Measurements from ENCODE around the gene CYRIA.

Gene CYRIA

DNA sequence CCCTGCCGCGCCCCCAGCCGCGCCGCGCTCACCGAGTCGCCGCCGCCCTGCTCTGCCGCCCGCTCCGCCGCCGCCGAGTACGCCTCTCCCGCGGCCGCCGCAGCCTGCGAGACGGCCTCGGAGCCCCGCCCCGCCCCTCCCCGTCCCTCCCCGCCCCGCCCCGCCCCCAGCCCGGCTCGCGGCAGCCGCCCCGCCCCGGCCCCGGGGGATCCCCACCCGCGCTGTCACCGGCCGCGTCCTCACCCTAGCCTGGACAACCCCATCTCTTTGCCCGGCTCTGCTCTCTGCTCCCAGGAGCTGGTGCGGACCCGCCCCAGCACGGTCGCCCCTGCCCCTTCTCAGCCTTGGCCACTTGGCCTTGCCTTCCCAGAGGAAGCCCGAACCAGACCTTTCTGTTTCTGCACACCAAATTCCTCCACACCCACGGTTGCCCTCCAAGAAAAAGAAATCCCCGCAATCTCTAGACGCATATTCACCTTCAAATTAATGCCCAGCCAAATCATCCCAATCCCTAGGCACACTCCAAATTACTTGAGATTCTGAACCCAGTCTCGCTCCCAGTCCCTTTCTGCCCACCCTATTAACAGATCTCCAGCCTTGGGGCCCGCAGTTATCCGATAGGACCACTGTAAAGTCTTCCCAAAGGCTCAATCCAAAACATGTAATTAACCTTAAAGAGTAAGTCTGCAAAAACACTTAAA is at the start of gene CYRIA:
Gene CYRIA, minus strand, starts transcription at position 87 of the 701 bp plus-strand sequence. CDS start 77,715 bp downstream, outside the sequence.
- no peak for DNase-seq

DNA sequence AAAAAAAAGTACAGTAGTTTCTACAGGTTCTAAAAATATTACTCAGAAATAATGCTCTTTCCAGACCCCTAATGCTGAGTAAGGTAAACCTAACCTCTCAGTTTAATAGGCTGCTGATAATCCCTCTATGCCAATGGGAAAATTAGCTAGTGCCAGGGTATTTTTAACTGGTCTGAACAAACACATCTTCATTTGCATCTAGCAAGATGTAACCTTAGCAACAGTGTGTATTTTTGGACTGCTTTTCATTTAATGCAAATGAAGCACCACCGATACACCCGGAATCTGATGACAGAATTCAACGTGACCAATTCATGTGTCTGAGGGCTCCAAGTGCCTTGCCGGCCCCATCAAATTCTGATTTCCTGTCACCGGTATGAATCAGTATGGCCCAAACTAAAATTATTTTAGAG is 47.4 kb upstream of the CYRIA start:
- no peak for DNase-seq

- DNase-seq, result no peak
These were observed 44.1 kb upstream of the CYRIA start for GRCh38 chr2:16709769-16710168.

DNA sequence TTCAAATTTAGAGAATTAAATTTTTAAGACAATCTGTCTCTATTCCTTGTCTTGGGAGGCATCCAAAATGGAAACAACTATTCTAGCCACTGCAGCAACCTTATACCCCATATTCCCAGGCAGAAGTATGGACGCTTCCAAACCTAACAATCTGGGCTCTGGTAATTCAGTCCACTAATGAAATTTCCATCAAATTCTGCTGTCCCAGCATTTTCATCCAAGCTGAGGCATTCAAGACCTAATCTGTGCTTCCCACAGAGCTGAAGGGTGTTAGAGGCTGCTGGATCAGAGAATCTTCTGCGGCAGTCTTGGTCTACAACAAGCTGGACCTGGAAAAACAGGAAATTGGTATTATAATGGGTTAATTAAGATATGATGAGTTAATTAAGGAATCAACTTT is 42.5 kb upstream of the CYRIA start:
- no peak for DNase-seq

DNA sequence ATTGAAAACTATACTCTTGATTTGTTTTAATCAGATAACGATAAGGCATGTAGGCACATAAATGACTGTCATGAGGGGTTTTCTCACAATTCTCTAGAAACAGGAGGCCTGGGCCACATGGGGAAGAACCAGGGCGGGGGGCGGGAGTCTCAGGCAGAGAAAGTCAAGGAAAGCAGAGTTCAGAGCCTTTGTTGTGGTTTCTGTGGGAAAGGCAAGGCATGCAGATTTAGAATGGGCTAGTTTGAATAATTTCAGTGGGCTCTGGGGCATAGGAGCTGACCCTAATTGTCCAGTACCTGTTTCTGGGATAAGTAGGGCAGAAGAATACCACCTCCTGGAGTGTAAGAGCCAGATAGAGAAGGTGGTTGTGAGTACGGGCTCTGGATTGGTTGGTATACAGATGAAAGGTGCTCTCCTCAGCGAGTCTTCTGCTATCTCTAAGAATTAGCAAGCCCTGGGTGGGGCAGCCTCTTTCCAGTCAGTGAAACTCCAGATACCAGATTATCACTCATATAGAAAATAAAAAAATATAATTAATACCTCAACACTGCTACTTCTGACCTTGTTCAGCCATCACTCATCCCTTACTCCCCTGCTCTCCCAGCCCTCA is 41.5 kb upstream of the CYRIA start:
- DNase-seq, result no peak

DNA sequence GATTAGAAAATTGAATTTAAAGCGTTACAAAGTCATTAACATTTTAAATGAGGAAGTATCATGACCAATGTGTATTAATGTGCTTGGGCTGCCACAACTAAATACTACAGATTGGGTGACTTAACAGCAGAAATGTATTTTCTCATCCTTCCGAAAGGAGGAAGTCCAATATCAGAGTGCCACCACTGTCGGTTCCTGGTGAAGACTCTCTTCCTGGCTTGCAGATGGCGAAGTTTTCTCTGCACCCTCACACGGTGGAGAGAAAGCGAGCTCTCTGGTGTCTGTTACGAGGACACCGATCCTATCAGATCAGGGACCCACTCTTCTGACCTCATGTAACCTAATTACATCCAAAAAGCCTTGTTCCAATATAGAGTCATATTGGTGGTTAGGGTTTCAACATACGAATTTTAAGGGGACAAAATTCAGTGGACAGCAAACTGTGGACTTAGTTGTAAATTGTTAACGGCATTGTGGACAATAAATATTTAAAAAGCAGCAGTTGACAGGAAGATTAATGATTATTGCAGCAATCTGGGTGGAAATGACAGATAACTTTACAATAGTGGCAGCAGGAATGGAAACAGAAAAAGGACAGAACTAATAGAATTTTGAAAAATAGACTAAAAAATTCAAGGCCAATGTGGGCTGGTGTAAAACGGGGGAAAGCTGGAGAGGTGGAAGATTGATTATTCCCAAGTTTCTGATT is 35.1 kb upstream of the CYRIA start:
- no peak for DNase-seq

DNA sequence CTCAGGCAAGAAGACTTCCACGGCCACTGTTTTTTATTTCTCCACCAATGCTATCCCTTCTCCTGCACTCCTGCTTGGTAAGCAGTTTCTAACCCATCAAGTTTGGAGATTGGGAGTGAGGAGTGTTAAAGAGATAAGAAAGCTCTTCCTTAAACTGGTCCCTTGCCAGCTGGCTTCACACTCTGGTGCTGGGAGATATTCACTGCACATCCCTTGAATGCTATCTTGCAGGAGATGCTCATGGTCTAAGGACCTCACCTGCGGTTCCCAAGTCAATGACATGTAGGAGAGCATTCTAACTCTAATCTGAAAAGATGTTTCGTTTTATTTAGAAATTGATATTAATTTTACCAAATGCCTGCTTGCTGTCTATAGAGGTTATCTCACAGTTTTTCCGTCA is 28.2 kb upstream of the CYRIA start:
- DNase-seq, result no peak

GRCh38 chr2:16691261-16691660 is 25.6 kb upstream of the CYRIA start:
- no peak for DNase-seq

- no peak for DNase-seq
These were observed 22.3 kb upstream of the CYRIA start for GRCh38 chr2:16687955-16688354.

- no peak for DNase-seq
These were observed 21.6 kb upstream of the CYRIA start for GRCh38 chr2:16687222-16687621.

DNA sequence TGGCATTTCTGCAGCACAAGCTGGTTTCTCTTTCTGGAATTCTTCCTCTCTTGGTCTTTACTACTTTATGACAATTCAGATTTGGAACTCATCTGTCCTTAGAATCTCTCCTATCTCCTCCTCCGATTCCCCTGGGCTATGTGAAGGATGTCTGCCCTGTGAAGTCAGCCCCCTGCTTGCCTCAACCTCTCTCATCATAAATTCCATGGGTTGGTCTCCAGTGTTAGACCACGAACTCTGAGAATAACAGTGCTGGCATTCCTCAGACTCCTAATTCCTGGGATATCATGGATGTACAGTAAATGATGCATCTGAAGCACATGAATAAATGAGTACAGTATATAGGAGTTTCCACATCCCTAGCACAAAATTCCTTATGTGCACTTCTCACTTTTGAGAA is 21.0 kb upstream of the CYRIA start:
- no peak for DNase-seq

GRCh38 chr2:16685340-16685715 is 19.7 kb upstream of the CYRIA start:
- DNase-seq, result no peak

DNA sequence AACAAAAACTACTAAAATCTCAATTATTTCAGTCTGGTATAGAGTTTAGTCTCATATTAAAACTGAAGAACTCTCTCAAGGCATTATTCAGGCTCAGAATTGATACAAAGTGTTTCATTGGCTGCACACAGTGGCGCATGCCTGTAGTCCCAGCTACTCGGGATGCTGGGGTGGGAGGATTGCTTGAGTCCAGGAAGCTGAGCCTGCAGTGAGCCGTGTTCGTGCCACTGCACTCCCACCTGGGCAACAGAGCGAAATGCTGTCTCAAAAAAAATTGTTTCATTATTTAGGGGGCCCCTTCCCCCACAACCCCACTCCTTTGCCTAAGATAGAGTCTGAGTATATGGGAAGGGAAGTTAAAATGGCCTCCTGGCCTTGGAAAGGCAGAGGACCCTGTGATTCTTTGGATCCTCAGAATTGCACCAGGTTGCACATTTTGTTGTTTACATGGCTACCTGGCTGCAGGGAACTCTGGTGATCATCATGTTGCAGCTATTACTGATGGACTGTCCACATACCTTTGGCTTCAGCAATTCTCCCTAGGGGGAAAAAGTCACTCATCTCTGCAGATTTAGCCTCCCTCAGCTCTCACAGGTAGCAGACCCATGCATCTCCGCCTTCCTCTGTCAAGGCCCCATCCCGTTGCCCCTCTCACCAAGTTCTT is 19.2 kb upstream of the CYRIA start:
- DNase-seq, result no peak

GRCh38 chr2:16683576-16683975 is 17.9 kb upstream of the CYRIA start:
- no peak for DNase-seq

GRCh38 chr2:16682431-16683118 is 16.9 kb upstream of the CYRIA start:
- no peak for DNase-seq

GRCh38 chr2:16680781-16681180 is 15.1 kb upstream of the CYRIA start:
- DNase-seq, result no peak

GRCh38 chr2:16680304-16680703 is 14.7 kb upstream of the CYRIA start:
- no peak for DNase-seq

- no peak for DNase-seq
These were observed 13.3 kb upstream of the CYRIA start for GRCh38 chr2:16678964-16679363.

DNA sequence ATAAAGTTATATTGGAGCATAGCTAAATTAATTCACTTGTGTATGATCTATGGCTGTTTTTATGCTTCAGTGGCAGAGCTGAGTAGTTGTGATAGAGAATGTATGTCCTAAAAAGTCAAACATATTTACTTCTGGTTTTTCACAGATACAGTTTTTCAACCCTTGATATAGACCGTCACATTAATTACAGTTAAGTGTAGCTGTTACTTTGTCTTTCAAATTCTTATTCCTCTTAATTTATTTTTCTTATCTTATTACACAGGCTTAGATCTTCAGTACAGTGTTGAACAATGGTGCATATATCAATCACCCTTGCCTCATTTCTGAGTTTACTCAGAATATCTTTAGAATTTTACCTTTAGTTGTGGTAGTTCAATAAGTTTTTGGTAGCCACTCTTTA is 12.2 kb upstream of the CYRIA start:
- no peak for DNase-seq

DNA sequence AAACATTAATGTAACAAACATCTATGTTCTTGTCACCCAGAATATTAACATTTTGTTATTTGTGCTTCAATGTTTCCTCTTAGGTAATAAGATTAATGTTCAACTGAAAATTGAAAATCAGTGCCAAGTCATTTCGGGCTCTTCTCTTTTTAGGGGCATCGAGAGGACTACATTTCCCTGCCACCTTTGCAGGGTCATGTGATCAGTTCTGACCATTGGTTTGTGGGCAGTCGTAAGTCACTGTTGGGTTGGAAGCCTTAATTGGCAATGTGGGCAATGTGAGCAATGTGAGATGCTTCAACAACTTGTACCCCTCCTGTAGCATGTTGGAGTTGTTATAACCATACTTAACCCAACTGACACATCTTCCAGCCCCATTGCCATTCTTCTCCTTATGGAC is 10.1 kb upstream of the CYRIA start:
- DNase-seq, result no peak

DNA sequence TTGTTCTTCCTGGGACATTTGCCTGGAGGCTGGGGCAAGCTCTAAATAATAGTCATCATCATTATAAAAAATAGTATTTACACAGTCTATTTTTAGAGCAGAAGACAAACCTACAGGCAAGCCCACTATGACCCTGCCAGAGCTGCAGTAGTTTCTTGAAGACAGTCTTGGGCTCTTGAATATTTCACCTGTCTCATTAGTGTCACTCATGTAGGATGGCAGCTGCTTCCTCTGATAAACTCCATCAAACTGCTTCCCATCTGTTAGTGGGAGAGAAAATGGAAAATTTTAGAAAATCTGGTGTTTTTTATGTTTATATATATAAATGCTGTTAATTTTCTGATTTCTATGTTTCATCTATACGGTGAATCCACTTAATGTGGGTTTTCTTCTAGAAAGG is 8.5 kb upstream of the CYRIA start:
- no peak for DNase-seq

DNA sequence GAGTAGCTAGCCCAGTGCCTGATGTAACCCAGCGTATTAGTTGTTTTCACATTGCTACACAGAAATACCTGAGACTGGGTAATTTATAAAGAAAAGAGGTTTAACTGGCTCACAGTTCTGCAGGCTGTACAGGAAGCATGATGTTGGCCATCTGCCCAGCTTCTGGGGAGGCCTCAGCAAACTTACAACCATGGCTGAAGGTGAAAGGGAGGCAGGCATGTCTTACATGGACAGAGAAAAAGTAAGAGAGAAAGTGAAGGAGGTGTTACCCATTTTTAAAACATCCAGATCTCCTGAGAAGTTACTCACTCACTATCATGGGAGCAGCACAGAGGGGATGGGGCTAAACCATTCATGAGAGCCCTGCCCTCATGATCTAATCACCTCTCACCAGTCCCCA is 6.1 kb upstream of the CYRIA start:
- DNase-seq, result no peak

DNA sequence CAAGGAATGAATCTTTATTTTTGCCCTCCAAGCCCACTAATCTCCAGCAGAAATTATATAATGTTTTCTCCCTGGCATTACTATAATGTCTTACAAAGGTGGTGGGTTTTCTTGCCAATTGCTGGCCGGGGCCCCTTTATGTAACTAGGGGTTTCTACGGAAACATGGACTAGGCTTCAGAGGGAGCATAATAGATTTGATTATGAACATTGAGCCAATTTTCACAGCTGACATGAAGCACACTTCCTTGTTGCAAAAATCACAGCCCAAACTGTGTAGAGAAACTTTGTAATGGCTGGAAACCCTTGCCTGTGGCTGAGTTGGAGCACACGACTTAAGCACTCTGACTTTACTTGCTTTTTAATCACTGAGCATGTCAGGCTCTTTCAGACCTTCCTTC is 3.8 kb upstream of the CYRIA start:
- DNase-seq, result no peak
